ENCODE measurements around the gene DDHD1. TPM values are rescaled to one million over a fixed set of nuclear protein-coding genes. Genes with fewer than 3 reads are reported as not detected.

Gene DDHD1
- total RNA-seq, 1 experiment from 2014 or later, result 15.7 TPM

- Mint-ChIP-seq H3K9me3 (no peaks in the 10 kb centered on the region), H3K36me3 (ENCODE audit: insufficient read depth in 1 of 3, low read depth in 3 of 3) (no peaks in the 10 kb centered on the region), H3K27ac (no peak overlapping the region), H3K27me3 (ENCODE audit: low read depth) (peaks cover 3% of the 10 kb centered on the region), H3K4me3 (no peak overlapping the region), H3K4me1 (peaks cover 17 to 23% of the 10 kb centered on the region in 2 experiments)
- no peak overlapping the region for H2BK120ac ChIP-seq (ENCODE audit: low read depth, low read length, poor library complexity, severe bottlenecking)
- no peak overlapping the region for H3K9ac ChIP-seq (ENCODE audit: extremely low read depth, insufficient read length, low read length)
- H3K18ac ChIP-seq (ENCODE audit: insufficient read length, low read depth, low read length), result no peak overlapping the region
- no peak overlapping the region for H2BK5ac ChIP-seq (ENCODE audit: insufficient read length, low read length)
- no peak overlapping the region for H4K91ac ChIP-seq (ENCODE audit: insufficient read length, low read depth, low read length)
- H2BK12ac ChIP-seq (ENCODE audit: insufficient read length, low read depth, low read length), result no peak overlapping the region
- no peak overlapping the region for H3K14ac ChIP-seq (ENCODE audit: insufficient read depth, low read length)
- no peak overlapping the region for H3T11ph ChIP-seq (ENCODE audit: low read length)
- H2BK15ac ChIP-seq (ENCODE audit: low read depth, low read length), result no peak overlapping the region
- H3K23me2 ChIP-seq (ENCODE audit: insufficient read length, low read depth, low read length, poor library complexity, severe bottlenecking), result no peaks in the 10 kb centered on the region
- H2BK20ac ChIP-seq (ENCODE audit: low read depth, low read length, poor library complexity, severe bottlenecking), result no peak overlapping the region
- H3K4ac ChIP-seq (ENCODE audit: low read depth, low read length), result no peak overlapping the region
- no peak overlapping the region for H3K56ac ChIP-seq (ENCODE audit: insufficient read length, low read depth, low read length)
- H3K27me3 ChIP-seq (ENCODE audit: insufficient read depth, low read length), result no peaks in the 10 kb centered on the region
- H4K8ac ChIP-seq (replicated peaks; ENCODE audit: insufficient read length, low read depth, low read length), result no peak overlapping the region
- WGBS (ENCODE audit: extremely low coverage, insufficient read length, low lambda C conversion rate), result no CpG with 5 or more reads among the region's 4 CpGs
- no peak for TF ChIP-seq CTCF (conservative IDR thresholded peaks at IDR 0.05)
- no peak overlapping the region for H2AK5ac ChIP-seq (ENCODE audit: insufficient read length, low read length)
- H2AFZ ChIP-seq (ENCODE audit: low read length), result no peak overlapping the region
- H4K5ac ChIP-seq (ENCODE audit: insufficient read length, low read depth, low read length), result no peak overlapping the region
- H4K20me1 ChIP-seq (ENCODE audit: control insufficient read depth, insufficient read depth, insufficient read length), result no peaks in the 10 kb centered on the region
- no peaks in the 10 kb centered on the region for H3K79me1 ChIP-seq (ENCODE audit: insufficient read depth, low read depth, low read length, poor library complexity, severe bottlenecking)
- H3K4me2 ChIP-seq (ENCODE audit: insufficient read depth, insufficient read length, low read length), result no peak overlapping the region
- H3K27ac ChIP-seq (ENCODE audit: insufficient read length, low read depth, low read length), result no peak overlapping the region
- H3K23ac ChIP-seq (ENCODE audit: insufficient read length, low read depth, low read length), result no peak overlapping the region
- no peak for DNase-seq
- no peaks in the 10 kb centered on the region for H3K79me2 ChIP-seq (ENCODE audit: insufficient read depth, low read length)
- no peaks in the 10 kb centered on the region for H3K4me1 ChIP-seq (ENCODE audit: insufficient read depth, low read length)
- H3K9me3 ChIP-seq (ENCODE audit: control insufficient read depth, low read depth, low read length), result no peaks in the 10 kb centered on the region
Observed at GRCh38 chr14:53175375-53175774, 22.3 kb upstream of the DDHD1 start.
